ENCODE measurements around the gene C1orf74. TPM values are rescaled to one million over a fixed set of nuclear protein-coding genes. Genes with fewer than 3 reads are reported as not detected.

The C1orf74 gene
- total RNA-seq, 2 donors from 2014 or later: 3.1 to 5.4 TPM

- Histone ChIP-seq H3K36me3 (ENCODE audit: control insufficient read depth, insufficient read depth, low read length) (no peaks in the 10 kb centered on the region), H3K27me3 (ENCODE audit: control insufficient read depth, insufficient read depth, low read length, poor library complexity, severe bottlenecking) (peaks cover 20% of the 10 kb centered on the region), H3K4me1 (ENCODE audit: control insufficient read depth, insufficient read depth, low read length) (no peaks in the 10 kb centered on the region), H3K9ac (ENCODE audit: extremely low read depth, low read length, poor library complexity, severe bottlenecking) (no peak overlapping the region), H3K9me3 (ENCODE audit: control insufficient read depth, low read length) (no peaks in the 10 kb centered on the region), H3K4me3 (ENCODE audit: low read length) (no peak overlapping the region), H3K27ac (ENCODE audit: low read depth, low read length) (no peak overlapping the region)
- H3K4me1 Mint-ChIP-seq: peaks cover 4% of the 10 kb centered on the region
- no peak for DNase-seq
- no peak overlapping the region for H3K27ac Mint-ChIP-seq
- no peaks in the 10 kb centered on the region for H3K36me3 Mint-ChIP-seq (ENCODE audit: low read depth)
- 89 to 91% methylated on average over 8 to 13 of the region's 13 CpGs for whole genome bisulfite sequencing, 2 experiments (ENCODE audit: insufficient coverage in 1 of 2, insufficient read length in 1 of 2)
- H3K27me3 Mint-ChIP-seq (ENCODE audit: insufficient read depth): peaks cover 14% of the 10 kb centered on the region
- TF ChIP-seq CTCF (conservative IDR thresholded peaks at IDR 0.05): no peak
- H3K9me3 Mint-ChIP-seq: no peaks in the 10 kb centered on the region
- no peak overlapping the region for H3K4me3 Mint-ChIP-seq
Measured at GRCh38 chr1:209769171-209769904, 15.0 kb downstream of the C1orf74 start.

GRCh38 chr1:209768354-209768774, 16.0 kb downstream of the C1orf74 start:
- no peaks in the 10 kb centered on the region for H3K9me3 Mint-ChIP-seq
- peaks cover 4% of the 10 kb centered on the region for H3K4me1 Mint-ChIP-seq
- peaks cover 9% of the 10 kb centered on the region for H3K27me3 Mint-ChIP-seq (ENCODE audit: insufficient read depth)
- H3K27ac ChIP-seq (ENCODE audit: low read depth, low read length): no peak overlapping the region
- H3K36me3 ChIP-seq (ENCODE audit: control insufficient read depth, insufficient read depth, low read length): no peaks in the 10 kb centered on the region
- no peak for TF ChIP-seq CTCF (conservative IDR thresholded peaks at IDR 0.05)
- H3K9ac ChIP-seq (ENCODE audit: extremely low read depth, low read length, poor library complexity, severe bottlenecking): no peak overlapping the region
- H3K4me1 ChIP-seq (ENCODE audit: control insufficient read depth, insufficient read depth, low read length): no peaks in the 10 kb centered on the region
- H3K36me3 Mint-ChIP-seq (ENCODE audit: low read depth): no peaks in the 10 kb centered on the region
- WGBS, 2 experiments (ENCODE audit: insufficient coverage in 1 of 2, insufficient read length in 1 of 2): 94 to 99% methylated on average over 9 of the region's 9 CpGs
- peaks cover 15% of the 10 kb centered on the region for H3K27me3 ChIP-seq (ENCODE audit: control insufficient read depth, insufficient read depth, low read length, poor library complexity, severe bottlenecking)
- no peak overlapping the region for H3K27ac Mint-ChIP-seq
- H3K4me3 ChIP-seq (ENCODE audit: low read length): no peak overlapping the region
- no peak overlapping the region for H3K4me3 Mint-ChIP-seq
- H3K9me3 ChIP-seq (ENCODE audit: control insufficient read depth, low read length): no peaks in the 10 kb centered on the region
- DNase-seq: no peak

- H3K4me1 Mint-ChIP-seq: peaks cover 4% of the 10 kb centered on the region
- Histone ChIP-seq H3K9ac (ENCODE audit: extremely low read depth, low read length, poor library complexity, severe bottlenecking) (no peak overlapping the region), H3K9me3 (ENCODE audit: control insufficient read depth, low read length) (no peaks in the 10 kb centered on the region), H3K4me3 (ENCODE audit: low read length) (no peak overlapping the region), H3K27ac (ENCODE audit: low read depth, low read length) (no peak overlapping the region), H3K27me3 (ENCODE audit: control insufficient read depth, insufficient read depth, low read length, poor library complexity, severe bottlenecking) (peaks cover 8% of the 10 kb centered on the region), H3K4me1 (ENCODE audit: control insufficient read depth, insufficient read depth, low read length) (no peaks in the 10 kb centered on the region), H3K36me3 (ENCODE audit: control insufficient read depth, insufficient read depth, low read length) (no peaks in the 10 kb centered on the region)
- no peak overlapping the region for H3K4me3 Mint-ChIP-seq
- no peaks in the 10 kb centered on the region for H3K36me3 Mint-ChIP-seq (ENCODE audit: low read depth)
- DNase-seq: no peak
- H3K9me3 Mint-ChIP-seq: no peaks in the 10 kb centered on the region
- no peak overlapping the region for H3K27ac Mint-ChIP-seq
- no peak for TF ChIP-seq CTCF (conservative IDR thresholded peaks at IDR 0.05)
- H3K27me3 Mint-ChIP-seq (ENCODE audit: insufficient read depth): peaks cover 8% of the 10 kb centered on the region
Measured at GRCh38 chr1:209767706-209768105, 16.7 kb downstream of the C1orf74 start.
